ENCODE measurements around the gene APOBEC4. TPM values are rescaled to one million over a fixed set of nuclear protein-coding genes. Genes with fewer than 3 reads are reported as not detected.

APOBEC4 gene
- total and polyA plus RNA-seq, 9 of the 15 experiments (the other 6 are each of a cell fraction or from before 2014, with no cell fraction given): not detected

- TF ChIP-seq TEAD1 (CRISPR knock-in tag; IDR thresholded peaks at IDR 0.05) (peak in 1 of 2 experiments; percentile 60; a peak in 1 of 4 replicates), CEBPB (tag; IDR thresholded peaks at IDR 0.05) (peak; percentile 92), MBD2 (IDR thresholded peaks at IDR 0.05; ENCODE audit: borderline replicate concordance, low read depth) (peak; percentile 71; the same call in 1 of the 2 replicates), L3MBTL2 (IDR thresholded peaks at IDR 0.05) (peak; percentile 86), SNRNP70 (optimal IDR thresholded peaks at IDR 0.05; ENCODE audit: low read depth, low read length) (no peak), PML (IDR thresholded peaks at IDR 0.05; ENCODE audit: low read length) (peak; percentile 80; the same call in 1 of the 2 replicates), YY1 (IDR thresholded peaks at IDR 0.05; ENCODE audit: borderline replicate concordance in 1 of 3, control insufficient read depth in 1 of 3, extremely low read depth in 1 of 3, insufficient read depth in 3 of 3, insufficient read length in 1 of 3, insufficient replicate concordance in 2 of 3, low read depth in 1 of 3, low read length in 2 of 3) (peak in 2 of 3 experiments; percentile 8 to 11), XRCC5 (IDR thresholded peaks at IDR 0.05; ENCODE audit: low read depth, low read length) (peak; percentile 39; the same call in 1 of the 2 replicates), ZFX (CRISPR knock-in tag; IDR thresholded peaks at IDR 0.05) (peak; percentile 91), ZNF79 (CRISPR knock-in tag; IDR thresholded peaks at IDR 0.05; ENCODE audit: low read depth) (no peak), TFAP4 (CRISPR knock-in tag; IDR thresholded peaks at IDR 0.05; ENCODE audit: borderline replicate concordance) (peak; percentile 73; the same call in 1 of the 2 replicates), ETV1 (tag; conservative IDR thresholded peaks at IDR 0.05; ENCODE audit: low read depth) (peak; percentile 75)
- TF ChIP-seq, protein P1, sequence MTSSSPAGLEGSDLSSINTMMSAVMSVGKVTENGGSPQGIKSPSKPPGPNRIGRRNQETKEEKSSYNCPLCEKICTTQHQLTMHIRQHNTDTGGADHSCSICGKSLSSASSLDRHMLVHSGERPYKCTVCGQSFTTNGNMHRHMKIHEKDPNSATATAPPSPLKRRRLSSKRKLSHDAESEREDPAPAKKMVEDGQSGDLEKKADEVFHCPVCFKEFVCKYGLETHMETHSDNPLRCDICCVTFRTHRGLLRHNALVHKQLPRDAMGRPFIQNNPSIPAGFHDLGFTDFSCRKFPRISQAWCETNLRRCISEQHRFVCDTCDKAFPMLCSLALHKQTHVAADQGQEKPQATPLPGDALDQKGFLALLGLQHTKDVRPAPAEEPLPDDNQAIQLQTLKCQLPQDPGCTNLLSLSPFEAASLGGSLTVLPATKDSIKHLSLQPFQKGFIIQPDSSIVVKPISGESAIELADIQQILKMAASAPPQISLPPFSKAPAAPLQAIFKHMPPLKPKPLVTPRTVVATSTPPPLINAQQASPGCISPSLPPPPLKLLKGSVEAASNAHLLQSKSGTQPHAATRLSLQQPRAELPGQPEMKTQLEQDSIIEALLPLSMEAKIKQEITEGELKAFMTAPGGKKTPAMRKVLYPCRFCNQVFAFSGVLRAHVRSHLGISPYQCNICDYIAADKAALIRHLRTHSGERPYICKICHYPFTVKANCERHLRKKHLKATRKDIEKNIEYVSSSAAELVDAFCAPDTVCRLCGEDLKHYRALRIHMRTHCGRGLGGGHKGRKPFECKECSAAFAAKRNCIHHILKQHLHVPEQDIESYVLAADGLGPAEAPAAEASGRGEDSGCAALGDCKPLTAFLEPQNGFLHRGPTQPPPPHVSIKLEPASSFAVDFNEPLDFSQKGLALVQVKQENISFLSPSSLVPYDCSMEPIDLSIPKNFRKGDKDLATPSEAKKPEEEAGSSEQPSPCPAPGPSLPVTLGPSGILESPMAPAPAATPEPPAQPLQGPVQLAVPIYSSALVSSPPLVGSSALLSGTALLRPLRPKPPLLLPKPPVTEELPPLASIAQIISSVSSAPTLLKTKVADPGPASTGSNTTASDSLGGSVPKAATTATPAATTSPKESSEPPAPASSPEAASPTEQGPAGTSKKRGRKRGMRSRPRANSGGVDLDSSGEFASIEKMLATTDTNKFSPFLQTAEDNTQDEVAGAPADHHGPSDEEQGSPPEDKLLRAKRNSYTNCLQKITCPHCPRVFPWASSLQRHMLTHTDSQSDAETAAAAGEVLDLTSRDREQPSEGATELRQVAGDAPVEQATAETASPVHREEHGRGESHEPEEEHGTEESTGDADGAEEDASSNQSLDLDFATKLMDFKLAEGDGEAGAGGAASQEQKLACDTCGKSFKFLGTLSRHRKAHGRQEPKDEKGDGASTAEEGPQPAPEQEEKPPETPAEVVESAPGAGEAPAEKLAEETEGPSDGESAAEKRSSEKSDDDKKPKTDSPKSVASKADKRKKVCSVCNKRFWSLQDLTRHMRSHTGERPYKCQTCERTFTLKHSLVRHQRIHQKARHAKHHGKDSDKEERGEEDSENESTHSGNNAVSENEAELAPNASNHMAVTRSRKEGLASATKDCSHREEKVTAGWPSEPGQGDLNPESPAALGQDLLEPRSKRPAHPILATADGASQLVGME (CRISPR knock-in tag; IDR thresholded peaks at IDR 0.05): peak; percentile 91
- TF ChIP-seq, protein P2, sequence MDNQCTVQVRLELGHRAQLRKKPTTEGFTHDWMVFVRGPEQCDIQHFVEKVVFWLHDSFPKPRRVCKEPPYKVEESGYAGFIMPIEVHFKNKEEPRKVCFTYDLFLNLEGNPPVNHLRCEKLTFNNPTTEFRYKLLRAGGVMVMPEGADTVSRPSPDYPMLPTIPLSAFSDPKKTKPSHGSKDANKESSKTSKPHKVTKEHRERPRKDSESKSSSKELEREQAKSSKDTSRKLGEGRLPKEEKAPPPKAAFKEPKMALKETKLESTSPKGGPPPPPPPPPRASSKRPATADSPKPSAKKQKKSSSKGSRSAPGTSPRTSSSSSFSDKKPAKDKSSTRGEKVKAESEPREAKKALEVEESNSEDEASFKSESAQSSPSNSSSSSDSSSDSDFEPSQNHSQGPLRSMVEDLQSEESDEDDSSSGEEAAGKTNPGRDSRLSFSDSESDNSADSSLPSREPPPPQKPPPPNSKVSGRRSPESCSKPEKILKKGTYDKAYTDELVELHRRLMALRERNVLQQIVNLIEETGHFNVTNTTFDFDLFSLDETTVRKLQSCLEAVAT (IDR thresholded peaks at IDR 0.05): 0 out of 4 replicates have a peak, but pooled peaks of 1 of the 2 experiments have one; percentile 33
- TF ChIP-seq, protein P3, sequence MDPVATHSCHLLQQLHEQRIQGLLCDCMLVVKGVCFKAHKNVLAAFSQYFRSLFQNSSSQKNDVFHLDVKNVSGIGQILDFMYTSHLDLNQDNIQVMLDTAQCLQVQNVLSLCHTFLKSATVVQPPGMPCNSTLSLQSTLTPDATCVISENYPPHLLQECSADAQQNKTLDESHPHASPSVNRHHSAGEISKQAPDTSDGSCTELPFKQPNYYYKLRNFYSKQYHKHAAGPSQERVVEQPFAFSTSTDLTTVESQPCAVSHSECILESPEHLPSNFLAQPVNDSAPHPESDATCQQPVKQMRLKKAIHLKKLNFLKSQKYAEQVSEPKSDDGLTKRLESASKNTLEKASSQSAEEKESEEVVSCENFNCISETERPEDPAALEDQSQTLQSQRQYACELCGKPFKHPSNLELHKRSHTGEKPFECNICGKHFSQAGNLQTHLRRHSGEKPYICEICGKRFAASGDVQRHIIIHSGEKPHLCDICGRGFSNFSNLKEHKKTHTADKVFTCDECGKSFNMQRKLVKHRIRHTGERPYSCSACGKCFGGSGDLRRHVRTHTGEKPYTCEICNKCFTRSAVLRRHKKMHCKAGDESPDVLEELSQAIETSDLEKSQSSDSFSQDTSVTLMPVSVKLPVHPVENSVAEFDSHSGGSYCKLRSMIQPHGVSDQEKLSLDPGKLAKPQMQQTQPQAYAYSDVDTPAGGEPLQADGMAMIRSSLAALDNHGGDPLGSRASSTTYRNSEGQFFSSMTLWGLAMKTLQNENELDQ (CRISPR knock-in tag; IDR thresholded peaks at IDR 0.05; ENCODE audit: borderline replicate concordance): 0 out of 2 replicates have a peak, but pooled peaks have one; percentile 11
Measured at GRCh38 chr1:183635606-183636333, 17.3 kb downstream of the APOBEC4 start, which contains the start of gene ARPC5 (continued).
